GM21526 (cell line): ENCODE data around the gene FAF1.

Experiments used
- ATAC-seq: cut with Tn5 transposase; IDR thresholded peaks from one replicate; pipeline ENCODE4 v1.9.1; 2021; ENCODE audit warnings: moderate library complexity; ENCODE audit not compliant: unreplicated experiment, low FRiP score

Gene FAF1

GRCh38 chr1:50523548-50523947, 436.5 kb downstream of the FAF1 start:
- no peak for ATAC-seq

- ATAC-seq, result no peak
Observed at GRCh38 chr1:50522691-50523342, 437.2 kb downstream of the FAF1 start.

- ATAC-seq, result no peak
Observed at GRCh38 chr1:50521703-50522102, 438.4 kb downstream of the FAF1 start.

- ATAC-seq, result no peak
Observed at GRCh38 chr1:50517488-50517887, 442.6 kb downstream of the FAF1 start.

GRCh38 chr1:50516056-50516455, 444.0 kb downstream of the FAF1 start:
- no peak for ATAC-seq

GRCh38 chr1:50508040-50508586, 452.0 kb downstream of the FAF1 start:
- ATAC-seq, result no peak

- ATAC-seq, result no peak
Observed at GRCh38 chr1:50505427-50505826, 454.6 kb downstream of the FAF1 start.

GRCh38 chr1:50503515-50503914, 456.6 kb downstream of the FAF1 start:
- no peak for ATAC-seq

GRCh38 chr1:50502147-50502546, 457.9 kb downstream of the FAF1 start:
- ATAC-seq, result peak; percentile 56

- no peak for ATAC-seq
Observed at GRCh38 chr1:50497007-50497406, 463.1 kb downstream of the FAF1 start.

GRCh38 chr1:50493710-50494109, 466.4 kb downstream of the FAF1 start:
- no peak for ATAC-seq

- ATAC-seq, result no peak
Observed at GRCh38 chr1:50492142-50492541, 467.9 kb downstream of the FAF1 start.

- no peak for ATAC-seq
Observed at GRCh38 chr1:50491142-50491541, 468.9 kb downstream of the FAF1 start.

- ATAC-seq, result no peak
Observed at GRCh38 chr1:50490640-50491039, 469.4 kb downstream of the FAF1 start.

GRCh38 chr1:50488876-50489275, 471.2 kb downstream of the FAF1 start:
- ATAC-seq, result no peak

- ATAC-seq, result no peak
Observed at GRCh38 chr1:50488356-50488755, 471.7 kb downstream of the FAF1 start.

GRCh38 chr1:50487725-50488124, 472.3 kb downstream of the FAF1 start:
- ATAC-seq, result no peak

GRCh38 chr1:50481142-50481736, 478.8 kb downstream of the FAF1 start:
- no peak for ATAC-seq

GRCh38 chr1:50476800-50477199, 483.3 kb downstream of the FAF1 start:
- ATAC-seq, result no peak

- no peak for ATAC-seq
Observed at GRCh38 chr1:50474859-50475809, 484.9 kb downstream of the FAF1 start.

GRCh38 chr1:50473513-50473912, 486.6 kb downstream of the FAF1 start:
- ATAC-seq, result no peak
